NCI-H187 treated with DMSO at 0.1 percent for 48 hours (cell line): ENCODE data around the gene PRR19.
A peak's percentile ranks its signal among the peaks of the same experiment; 100 is the strongest.
"Not testable (repeated sequence)": the region's sequence is repeated elsewhere in the genome, so short reads cannot be mapped to it uniquely, and the experiment has no call there.

Experiments used
- DNase-seq: peaks from one replicate; lab custom pipeline; 2025; lab: John Stamatoyannopoulos, UW

The PRR19 gene, protein sequence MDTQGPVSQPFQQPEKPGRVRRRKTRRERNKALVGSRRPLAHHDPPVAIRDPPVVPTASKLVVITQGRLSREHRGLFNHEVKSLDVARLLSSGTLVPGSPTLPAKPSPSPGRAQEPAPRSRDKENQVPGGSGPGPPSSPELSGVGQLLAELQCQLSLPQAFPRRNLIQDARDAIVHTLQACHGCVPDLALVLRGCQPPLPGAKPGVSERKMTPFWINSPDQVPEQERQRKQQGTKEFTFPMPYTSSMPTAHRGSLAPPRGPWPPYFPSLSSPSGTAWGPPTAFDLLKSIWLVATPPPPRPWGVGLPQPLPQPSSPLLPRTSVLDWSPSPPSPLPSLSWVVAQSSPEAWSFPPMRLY

DNA sequence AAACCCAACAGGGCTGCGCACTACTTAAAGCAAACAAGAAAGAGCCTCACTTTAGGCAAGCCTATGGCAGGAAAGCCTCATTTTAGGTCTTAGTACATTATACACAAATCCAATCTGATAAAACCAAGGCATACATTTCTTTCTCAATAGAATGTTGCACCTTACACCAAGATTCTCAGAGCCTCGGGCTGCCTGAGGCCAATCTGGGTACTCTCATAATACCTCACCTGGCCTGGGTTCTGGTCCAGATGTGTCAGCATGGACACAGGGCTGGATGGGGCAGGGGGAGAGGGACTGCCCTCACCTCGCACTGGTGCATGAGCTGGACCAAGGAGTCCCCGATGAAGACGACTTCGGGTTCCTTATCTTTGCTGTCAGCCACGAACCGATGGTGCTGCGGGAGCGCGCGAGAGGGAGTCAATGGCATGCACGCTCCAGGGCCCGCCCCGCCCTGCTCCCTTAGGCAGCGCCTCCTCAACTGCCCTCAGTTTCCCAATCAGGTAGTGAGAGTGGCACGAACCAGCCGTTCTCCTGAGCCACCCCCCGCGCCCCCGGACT is at the start of gene PRR19:
TSS of gene PRR19 (plus strand) at position 487 of the 558 bp plus-strand sequence. CDS start 7,453 bp downstream, outside the sequence.
- DNase-seq: no peak

DNA sequence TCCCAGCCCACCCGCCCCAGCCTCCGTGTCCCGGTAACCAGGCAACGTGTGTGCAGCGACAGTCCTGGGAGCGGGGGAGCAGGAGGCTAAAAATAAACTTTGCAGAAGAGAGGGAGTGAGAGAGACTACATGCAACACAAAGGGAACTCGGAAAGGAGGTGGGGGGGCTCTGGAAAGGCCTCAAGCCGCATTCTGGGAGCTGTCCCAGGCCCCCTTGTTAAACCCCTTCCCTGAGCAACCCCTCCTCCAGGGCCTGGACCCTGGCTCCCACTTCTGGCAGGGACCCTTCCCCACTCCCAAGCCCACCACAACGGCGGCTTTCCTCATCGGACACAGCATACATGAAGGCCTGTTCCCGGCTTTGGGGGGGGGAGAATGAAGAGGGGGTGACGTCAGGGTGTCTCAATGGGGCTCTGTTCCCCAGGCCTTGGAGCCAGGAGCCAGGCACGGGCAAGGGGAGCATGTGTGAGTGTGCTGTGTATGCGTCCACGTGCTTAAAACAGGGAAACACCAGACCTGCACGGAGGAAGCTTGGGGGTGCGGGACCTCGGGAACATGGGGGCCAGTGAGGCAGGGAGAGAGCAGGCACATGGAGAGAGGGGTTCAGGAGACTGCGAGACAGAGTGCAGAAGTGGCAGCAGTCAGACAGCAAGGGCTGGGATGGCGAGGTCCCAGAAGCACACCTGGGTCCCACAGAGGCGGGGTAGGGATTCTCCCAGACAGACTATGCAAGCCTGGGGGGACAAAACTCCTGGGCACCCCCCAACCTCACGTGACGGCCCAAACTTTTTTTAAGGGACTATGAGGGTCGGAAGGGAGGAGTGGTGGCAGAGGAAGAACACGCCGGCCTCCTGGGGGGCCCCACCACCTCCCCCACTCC is 49.3 kb upstream of the PRR19 start:
- no peak for DNase-seq

DNA sequence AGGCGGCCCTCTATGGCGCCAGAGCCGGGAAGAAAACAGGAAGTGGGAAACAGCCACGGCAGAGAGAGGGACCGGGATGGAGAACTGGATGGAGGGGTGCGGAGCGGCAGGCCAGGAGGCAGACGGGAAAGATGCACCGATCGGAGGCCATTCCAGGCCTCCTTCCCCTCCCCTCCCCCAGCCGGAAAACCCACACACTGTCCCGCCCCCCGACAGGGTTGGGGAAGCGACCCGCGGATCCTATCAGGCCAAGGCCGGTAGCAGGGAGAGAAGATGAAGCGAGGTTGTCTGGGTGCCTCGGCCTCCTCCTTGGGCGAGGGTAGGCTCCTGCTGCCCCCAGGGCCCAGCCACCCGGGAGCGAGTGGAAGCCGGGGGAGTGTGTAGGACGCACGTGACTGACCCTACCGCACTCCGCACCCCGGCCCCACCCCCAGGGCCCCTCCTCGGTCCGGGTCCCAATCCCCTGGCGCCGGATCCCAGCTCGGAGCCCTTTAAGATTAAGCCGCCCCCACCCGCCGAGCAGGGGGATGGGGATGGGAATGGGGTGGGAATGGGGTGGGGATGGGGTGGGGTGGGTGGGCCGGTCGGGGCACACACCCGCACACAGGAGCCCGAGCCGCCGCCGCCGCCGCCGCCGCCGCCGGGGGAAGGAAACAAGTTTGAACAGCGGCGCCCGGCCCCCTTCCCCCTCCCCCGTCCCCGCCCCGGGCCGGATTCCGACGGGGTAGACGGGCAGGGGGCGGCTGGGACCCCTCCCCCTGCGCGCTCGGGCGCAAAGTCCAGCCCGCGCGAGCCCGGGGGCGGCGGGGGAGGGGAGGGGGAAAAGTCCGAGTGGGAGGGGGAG is 48.5 kb upstream of the PRR19 start:
- DNase-seq: no peak

DNA sequence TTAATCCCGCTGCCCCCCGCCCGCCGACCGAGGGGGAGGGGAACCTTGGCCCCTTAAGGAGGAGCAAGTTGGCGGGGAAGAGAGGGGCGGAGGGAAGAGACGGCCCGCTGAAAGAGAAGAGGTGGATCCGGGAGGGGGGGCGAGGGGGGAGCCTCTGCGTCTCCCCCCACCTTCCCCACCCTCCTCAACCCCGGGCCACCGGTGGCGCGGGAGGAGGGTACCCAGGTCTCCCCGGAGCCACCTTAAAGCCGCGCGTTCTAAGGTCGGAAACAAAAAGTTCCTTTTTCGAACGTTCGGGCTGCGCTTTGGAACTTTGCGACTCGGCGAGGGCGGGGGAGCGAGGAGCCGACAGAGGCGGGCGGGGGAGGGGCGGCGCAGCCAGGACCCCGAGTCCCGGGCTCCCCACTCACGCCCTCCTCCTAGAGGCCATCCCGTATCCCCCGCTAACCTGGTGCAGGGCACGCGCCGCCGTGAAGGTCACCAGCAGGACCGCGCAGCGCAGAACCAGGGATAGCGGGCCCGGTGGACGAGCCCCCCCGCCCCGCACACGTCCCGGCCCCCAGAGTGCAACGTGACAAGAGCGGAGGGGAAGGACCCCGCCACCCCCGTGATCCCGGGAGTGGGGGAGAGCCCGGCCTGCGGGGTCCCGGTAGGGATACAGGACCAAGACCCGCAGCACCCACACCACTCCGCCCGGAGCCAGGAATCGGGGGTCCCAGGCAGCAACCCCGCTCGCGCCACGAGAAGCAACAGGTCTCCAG is 47.7 kb upstream of the PRR19 start:
- no peak for DNase-seq

DNA sequence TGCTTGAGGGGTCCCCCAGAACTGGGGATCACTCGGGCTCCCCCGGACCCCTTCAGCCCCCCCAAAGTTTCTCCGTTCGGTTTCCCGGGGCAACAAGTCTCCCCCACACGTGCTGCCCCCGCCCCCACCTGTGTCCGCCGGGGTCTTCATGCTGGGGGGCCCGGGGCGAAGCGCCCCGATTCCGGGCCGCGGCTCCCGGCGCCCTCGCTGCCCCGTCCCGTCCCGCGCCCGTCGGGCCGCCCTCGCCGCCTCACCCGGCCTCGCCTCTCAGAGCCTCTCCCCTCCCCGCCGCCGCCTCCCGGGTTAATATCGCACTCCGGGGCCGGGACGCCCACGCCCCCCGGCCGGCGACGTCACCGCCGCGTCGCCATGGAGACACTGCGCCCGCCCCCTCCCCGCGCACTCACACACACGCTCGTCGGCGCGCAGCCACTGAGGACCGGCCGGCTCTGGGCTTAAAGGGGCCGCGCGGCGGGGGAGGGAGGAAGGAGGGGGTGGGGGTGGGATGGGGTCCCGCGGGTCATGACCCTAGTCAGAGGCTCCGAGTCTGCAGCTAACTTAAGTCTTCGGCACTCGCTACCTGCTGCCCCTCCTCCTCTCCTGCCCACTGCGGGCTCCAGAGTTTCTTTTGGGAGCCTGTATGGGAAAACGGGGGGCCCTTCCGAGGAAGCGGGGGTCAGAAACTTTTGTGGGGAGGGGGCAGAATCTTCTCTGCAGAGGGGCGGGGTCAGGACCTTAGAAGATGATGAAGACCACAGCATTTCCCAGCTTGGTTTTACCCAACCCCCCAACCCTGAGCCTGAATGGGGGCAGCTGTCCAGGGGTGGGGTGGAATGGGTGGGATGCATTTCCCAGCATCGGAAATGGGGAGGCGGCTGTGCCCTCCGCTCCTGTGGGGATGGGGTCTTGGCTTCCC is 46.8 kb upstream of the PRR19 start, which contains the start of gene ERF:
TSS of gene ERF (minus strand) at position 279 of the 916 bp plus-strand sequence. CDS start at position 150, 129 bp downstream.
- peak; percentile 63 for DNase-seq

DNA sequence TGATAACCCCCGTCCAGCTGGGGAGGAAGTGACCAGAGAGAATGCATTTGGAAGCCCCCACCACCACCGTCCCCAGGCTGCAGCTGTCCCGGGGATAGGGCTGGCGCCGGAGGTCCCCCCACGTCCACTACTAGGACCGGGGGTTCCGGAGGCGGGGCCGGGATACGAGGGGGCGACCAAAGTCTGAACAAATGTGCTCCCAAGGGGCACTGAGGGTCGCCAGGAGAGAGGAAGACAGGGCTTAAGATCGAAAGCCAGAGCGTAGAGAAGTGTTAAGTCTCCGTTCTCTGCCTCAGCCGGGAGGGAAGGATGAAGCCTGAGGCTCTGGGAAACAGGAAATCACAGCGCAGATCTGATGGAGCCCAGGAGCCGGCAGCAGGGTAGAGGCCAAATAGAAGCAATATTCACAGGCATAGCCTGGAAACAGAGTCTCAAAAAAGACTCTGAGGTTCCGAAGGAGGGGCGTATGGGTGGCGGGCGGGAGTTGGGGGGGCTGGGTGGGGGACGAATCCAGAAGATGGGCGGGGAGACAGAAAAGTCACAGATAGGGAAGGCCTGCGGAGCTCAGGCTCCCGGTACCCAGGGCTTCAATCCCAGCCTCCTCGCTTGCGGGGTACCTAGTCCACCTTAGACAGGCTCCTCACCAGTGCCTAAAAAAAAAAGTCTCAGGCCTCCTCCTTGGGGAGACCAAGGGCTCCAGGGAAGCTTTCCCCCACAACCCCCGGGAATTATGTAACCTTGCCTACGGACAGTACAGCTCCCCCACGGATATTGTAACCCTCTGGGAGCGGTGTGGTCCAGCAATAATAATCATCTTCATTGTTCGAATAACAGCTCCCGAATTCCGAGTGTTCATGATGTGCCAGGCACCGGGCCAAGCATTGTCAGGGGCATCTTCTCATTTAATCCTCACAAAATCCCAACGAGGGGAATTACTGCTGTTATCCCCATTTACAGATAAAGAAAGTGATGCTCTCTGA is 45.9 kb upstream of the PRR19 start:
- no peak for DNase-seq

DNA sequence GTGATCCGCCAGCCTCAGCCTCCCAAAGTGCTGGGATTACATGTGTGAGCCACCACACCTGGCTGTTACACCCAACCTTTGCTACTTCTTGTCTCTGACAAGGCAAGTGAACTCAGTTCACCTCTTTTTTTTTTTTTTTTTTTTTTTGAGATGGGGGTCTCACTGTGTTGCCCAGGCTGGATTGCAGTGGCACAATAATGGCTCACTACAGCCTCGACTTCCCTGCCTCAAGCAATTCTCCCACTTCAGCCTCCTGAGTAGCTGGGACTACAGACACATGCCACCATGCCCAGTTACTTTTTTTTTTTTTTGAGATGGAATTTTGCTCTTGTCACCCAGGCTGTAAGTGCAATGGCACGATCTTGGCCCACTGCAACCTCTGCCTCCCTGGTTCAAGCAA is 44.1 kb upstream of the PRR19 start:
- not testable (repeated sequence) for DNase-seq

DNA sequence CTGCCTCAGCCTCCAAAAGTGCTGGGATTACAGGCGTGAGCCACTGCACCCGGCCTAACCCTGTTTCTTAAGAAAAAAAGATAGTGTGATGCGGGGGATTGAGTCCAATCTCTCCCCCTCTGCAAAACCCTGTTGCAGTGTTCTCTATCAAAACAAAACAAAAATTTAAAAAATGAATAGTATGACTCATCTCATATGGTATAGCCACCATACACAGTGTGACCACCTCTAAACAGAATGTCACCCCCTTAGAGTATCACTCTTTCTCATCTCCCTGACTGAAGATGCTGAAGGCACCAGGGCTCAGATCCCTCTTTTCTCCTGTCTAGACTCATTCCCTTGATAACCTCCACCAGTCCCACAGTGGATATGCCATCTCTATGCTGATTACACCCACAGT is 40.2 kb upstream of the PRR19 start:
- no peak for DNase-seq

DNA sequence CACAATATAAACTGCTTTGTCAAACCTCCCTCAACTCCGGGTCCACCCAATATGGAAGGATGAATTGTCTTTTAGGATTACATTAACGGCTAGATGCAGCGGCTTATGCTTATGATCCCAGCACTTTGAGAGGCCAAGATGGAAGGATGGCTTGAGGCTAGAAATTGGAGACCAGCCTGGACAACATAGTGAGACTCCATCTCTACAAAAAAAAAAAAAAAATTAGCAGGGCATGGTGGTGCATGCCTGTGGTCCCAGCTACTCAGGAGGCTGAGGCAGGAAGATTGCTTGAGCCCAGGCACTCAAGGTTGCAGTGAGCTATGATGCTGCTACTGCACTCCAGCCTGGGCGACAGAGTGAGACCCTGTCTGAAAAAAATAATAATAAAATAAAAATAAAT is 35.8 kb upstream of the PRR19 start:
- not testable (repeated sequence) for DNase-seq

DNA sequence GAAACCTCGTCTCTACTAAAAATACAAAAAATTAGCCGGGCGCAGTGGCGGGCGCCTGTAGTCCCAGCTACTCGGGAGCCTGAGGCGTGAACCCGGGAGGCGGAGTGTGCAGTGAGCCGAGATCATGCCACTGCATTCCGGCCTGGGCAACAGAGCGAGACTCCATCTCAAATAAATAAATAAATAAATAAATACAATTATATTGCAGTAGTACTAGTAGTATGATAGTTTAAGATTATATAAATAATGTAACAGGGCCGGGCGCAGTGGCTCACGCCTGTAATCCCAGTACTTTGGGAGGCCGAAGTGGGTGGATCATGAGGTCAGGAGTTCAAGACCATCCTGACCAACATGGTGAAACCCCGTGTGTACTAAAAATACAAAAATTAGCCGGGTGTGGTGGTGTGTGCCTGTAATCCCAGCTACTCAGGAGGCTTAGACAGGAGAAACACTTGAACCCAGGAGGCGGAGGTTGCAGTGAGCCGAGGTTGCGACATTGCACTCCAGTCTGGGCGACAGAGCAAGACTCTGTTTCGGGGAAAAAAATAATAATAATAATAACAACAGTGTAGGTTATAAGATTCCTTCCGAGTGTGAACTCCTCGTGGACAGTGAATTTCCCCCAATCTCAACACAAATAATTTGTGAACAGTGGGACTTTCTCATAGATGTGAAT is 34.9 kb upstream of the PRR19 start:
- not testable (repeated sequence) for DNase-seq

DNA sequence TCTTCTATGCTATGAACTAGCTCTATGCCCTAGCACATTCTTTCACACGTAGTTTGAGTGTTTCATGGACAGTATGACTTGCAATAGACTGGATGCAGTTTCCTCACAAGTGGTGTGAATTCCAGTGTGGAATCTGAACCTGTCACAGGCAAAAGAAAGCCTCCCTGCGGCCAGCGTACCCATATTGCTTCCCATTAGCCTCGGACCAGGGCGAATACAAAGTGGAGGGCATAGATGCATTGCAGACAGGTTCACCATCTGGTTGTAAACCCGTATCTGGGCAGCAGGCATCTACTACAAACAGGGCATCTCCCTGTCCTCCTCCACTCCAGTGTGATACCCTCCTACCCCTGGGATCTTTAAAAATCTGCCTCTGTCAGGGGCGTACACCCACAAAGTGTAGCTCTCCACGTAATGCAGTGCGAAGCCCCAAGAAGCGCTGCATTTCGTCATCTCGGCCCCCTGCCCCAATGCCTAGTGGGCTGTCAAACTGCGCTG is 34.2 kb upstream of the PRR19 start:
- no peak for DNase-seq

DNA sequence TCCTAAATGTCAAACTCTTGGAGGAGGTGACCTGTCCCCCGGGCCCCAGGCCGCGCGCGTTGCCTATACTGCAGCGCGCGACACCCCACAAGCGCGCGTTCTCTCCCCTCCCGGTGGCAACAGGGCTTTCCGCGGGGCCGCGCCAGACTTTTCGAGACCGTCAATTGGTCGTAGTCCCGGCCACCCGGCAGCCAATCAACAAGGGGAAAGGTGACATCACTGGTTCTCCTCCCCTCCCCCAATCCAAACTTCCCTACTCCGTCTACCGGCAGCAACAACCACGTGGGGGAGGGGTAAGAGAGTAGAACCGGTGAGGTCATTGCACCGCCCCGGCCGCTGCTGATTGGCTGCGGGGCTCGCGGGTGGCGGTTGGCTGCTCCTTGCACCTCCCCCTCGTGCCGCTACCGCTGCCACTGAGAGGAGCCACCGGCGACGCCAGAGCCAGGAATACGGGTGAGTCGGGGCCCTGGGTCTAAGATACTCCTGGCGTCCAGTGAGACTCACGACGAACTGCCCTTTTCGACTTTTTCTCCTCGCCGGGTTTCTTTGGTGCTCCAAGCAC is 33.7 kb upstream of the PRR19 start:
- peak; percentile 99 for DNase-seq

DNA sequence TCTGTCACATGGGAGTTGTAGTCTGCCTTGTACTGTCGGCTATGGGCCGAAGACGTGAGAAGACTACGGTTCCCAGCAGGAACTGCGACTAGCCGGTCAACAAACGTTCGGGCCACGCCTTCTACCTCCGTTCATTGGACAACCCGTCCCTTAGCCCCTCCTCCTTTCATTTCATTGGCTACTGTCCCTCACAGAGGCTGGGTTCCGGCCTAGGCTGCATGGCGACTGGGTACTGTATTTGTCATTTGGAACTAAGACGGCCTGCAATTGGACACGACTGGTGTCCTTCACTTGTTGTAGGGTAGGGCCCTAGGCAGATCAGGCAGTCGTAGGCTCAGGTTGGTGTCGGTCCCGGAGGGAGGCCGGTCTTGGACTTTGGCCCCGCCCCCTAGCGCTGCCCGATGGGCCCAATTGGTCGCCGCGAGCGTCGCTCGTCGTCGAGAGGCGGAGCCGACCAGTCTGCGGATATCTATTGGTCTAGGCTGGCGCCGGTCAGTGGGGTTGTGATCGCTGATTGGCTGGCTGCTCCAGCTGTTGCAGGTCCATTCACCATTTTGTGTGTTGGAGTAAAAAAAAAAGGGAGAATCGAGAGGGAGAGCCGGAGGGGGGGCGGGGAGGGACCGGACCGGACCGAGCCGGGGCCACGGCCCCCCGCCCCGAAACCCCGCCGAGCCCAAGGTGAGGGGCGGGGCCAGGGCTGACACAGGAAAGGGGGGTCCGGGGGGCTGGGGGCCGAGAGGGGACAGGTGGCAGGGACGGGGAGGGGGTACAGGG is 33.0 kb upstream of the PRR19 start, which contains the start of gene CIC:
TSS of gene CIC (plus strand) at position 549 of the 774 bp plus-strand sequence. CDS start 2,532 bp downstream, outside the sequence.
- DNase-seq: peak; percentile 100

DNA sequence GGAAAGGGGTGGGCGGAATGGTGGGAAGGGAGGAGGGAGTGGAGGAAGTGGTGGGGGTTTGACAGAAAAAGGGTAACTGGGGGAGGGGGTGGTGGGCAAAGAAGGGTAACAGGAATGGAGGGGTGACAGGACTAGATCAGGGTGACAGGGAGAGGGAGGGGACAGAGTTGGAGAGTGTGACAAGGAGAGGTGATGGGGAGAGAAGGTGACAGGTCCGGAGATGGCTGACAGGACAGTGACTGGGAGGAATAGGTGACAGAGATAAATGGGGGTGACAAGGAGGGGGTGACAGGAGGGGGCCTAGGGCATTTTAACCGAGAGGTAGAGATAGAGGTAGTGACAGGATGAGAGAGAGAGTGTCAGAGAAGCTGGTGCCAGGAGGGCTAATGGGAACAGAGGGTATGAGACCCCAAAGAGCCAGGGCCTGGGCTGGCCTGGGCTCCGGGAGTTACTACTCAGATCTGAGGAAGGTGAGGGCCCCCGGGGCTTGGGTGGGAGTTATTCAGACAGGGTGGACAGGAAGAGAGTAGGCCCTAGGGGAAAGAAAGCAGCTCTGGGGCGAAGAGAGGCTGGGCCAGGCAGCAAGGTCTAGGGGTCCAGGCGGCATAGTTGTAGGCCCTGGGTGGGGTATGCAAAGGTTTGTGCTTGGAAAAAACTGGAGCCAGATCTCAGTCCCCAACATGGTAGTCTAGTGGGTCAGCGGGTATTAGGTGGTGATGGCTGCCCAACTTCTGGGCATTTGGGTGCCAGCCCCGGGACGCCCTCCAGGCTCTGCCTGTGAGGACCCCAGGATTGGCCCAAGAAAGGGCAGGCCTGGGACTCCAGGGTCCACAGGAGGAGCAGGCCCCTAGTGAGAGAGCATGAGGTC is 32.2 kb upstream of the PRR19 start:
- DNase-seq: no peak

DNA sequence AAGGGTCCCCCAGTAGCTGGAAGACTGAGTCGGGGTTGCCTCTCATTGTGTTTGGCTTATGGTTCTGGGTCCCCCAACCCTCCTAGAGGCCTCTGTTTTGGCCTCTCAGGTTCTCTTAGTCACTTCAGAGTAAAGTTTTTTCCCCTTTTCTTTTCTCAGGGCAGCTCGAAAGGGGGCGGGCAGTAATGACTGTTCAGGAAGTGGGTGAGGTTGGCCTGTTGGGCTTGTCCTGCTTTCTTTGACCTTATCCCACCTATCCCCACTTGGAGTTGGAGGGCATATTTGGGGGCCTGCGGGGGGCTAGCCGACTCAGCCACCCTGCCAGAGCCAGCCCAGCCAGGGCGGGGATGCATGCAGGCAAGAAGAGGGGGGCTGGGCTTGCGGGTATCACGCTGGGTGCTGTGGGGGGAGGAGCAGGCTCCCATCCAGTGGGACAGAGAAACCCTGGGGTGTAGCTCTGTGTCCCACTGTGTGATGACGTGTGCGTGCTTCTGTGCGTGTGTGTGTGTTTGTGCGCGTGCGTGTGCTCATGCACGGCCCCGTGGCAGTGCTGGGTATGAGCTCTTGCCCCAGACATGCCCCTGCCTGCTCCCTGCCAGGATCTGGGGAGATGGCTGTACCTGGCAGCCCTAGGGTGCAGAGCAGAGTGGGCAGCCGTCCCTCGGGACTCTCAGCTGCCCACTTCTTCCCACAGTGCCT is 31.4 kb upstream of the PRR19 start:
- no peak for DNase-seq
